Measurements from ENCODE around the gene LNPEP.
A peak's percentile ranks its signal among the peaks of the same experiment; 100 is the strongest.

Gene LNPEP

GRCh38 chr5:96932026-96932425, 3.9 kb upstream of the LNPEP start:
- DNase-seq: no peak
- no peak for TF ChIP-seq CTCF (IDR thresholded peaks at IDR 0.05)
- no peak overlapping the region for H3K4me3 ChIP-seq
- H3K4me1 ChIP-seq: peaks cover 0 to 17% (median 11%) of the 10 kb centered on the region in 4 donors
- no peaks in the 10 kb centered on the region for H3K27me3 ChIP-seq
- H3K9me3 ChIP-seq: no peaks in the 10 kb centered on the region
- intact Hi-C loops (cut with DNase I; ENCODE audit: low total_unique reads): loop anchor here (5.0 to 10.0 kb wide), 2 partner anchors 125 to 1993 kb away; partner anchors contain the start of genes CHD1 and ERAP1
- no peaks in the 10 kb centered on the region for H3K36me3 ChIP-seq
- no peak overlapping the region for H3K27ac ChIP-seq

GRCh38 chr5:96933764-96934707, 1.8 kb upstream of the LNPEP start:
- H3K27ac ChIP-seq: peak overlapping the region; percentile 88 to 98
- no peaks in the 10 kb centered on the region for H3K36me3 ChIP-seq
- H3K27me3 ChIP-seq: no peaks in the 10 kb centered on the region
- DNase-seq: no peak
- intact Hi-C loops (cut with DNase I; ENCODE audit: low total_unique reads): loop anchor here (2.0 to 10.0 kb wide), 3 partner anchors 57 to 1991 kb away; partner anchors contain the start of genes CHD1, ERAP1 and ERAP2
- no peaks in the 10 kb centered on the region for H3K9me3 ChIP-seq
- TF ChIP-seq CTCF (IDR thresholded peaks at IDR 0.05): no peak
- peaks cover 0 to 37% (median 21%) of the 10 kb centered on the region in 4 donors for H3K4me1 ChIP-seq
- H3K4me3 ChIP-seq: peak overlapping the region; percentile 80 to 96

GRCh38 chr5:96934708-96935558, 947 bp upstream of the LNPEP start:
- Histone ChIP-seq H3K9me3 (no peaks in the 10 kb centered on the region), H3K4me3 (peak overlapping the region; percentile 80 to 96), H3K27me3 (no peaks in the 10 kb centered on the region), H3K36me3 (no peaks in the 10 kb centered on the region), H3K4me1 (peaks cover 0 to 43% (median 21%) of the 10 kb centered on the region in 4 donors), H3K27ac (peak overlapping the region; percentile 88 to 98)
- peak; percentile 93 to 95 for DNase-seq
- intact Hi-C loops (cut with DNase I; ENCODE audit: low total_unique reads): loop anchor here (2.0 to 10.0 kb wide), 3 partner anchors 58 to 1990 kb away; partner anchors contain the start of genes CHD1, ERAP1 and ERAP2
- peak in 1 of 2 experiments; percentile 36 for TF ChIP-seq CTCF (IDR thresholded peaks at IDR 0.05)

GRCh38 chr5:96936431-96937320, 796 bp downstream of the LNPEP start:
- peak overlapping the region; percentile 80 to 96 for H3K4me3 ChIP-seq
- peak overlapping the region; percentile 88 to 98 for H3K27ac ChIP-seq
- intact Hi-C loops (cut with DNase I; ENCODE audit: low total_unique reads): loop anchor here (10.0 kb wide), 1 partner anchor 1988 kb away; the partner anchor contains the start of gene CHD1
- peaks cover 0 to 55% (median 21%) of the 10 kb centered on the region in 4 donors for H3K4me1 ChIP-seq
- H3K9me3 ChIP-seq: no peaks in the 10 kb centered on the region
- peak; percentile 36 to 69 for DNase-seq
- no peaks in the 10 kb centered on the region for H3K36me3 ChIP-seq
- no peaks in the 10 kb centered on the region for H3K27me3 ChIP-seq
- no peak for TF ChIP-seq CTCF (IDR thresholded peaks at IDR 0.05)
